Measurements from ENCODE around the gene MXI1. TPM values are rescaled to one million over a fixed set of nuclear protein-coding genes. Genes with fewer than 3 reads are reported as not detected.

Gene MXI1
- total RNA-seq, 4 donors from 2014 or later = 37.1 to 58.0 (median 47.8) TPM

GRCh38 chr10:110218632-110219031 is 11.2 kb downstream of the MXI1 start:
- Histone ChIP-seq H3K4me1 (peaks cover 0 to 56% (median 7%) of the 10 kb centered on the region in 4 donors), H3K27ac (no peak overlapping the region), H3K4me3 (no peak overlapping the region), H3K27me3 (no peaks in the 10 kb centered on the region), H3K36me3 (no peaks in the 10 kb centered on the region), H3K9me3 (no peaks in the 10 kb centered on the region)
- DNase-seq = no peak
- TF ChIP-seq CTCF (IDR thresholded peaks at IDR 0.05) (no peak), POLR2A (IDR thresholded peaks at IDR 0.05) (no peak)

- TF ChIP-seq CTCF (IDR thresholded peaks at IDR 0.05) (peak in 1 of 6 experiments; percentile 2), POLR2A (IDR thresholded peaks at IDR 0.05) (no peak)
Measured at GRCh38 chr10:110219884-110220283, 12.5 kb downstream of the MXI1 start.

GRCh38 chr10:110220398-110220797 is 13.0 kb downstream of the MXI1 start:
- H3K9me3 ChIP-seq = no peaks in the 10 kb centered on the region
- H3K36me3 ChIP-seq = no peaks in the 10 kb centered on the region
- H3K4me1 ChIP-seq = peaks cover 0 to 39% (median 7%) of the 10 kb centered on the region in 4 donors
- no peak overlapping the region for H3K4me3 ChIP-seq
- no peak for TF ChIP-seq CTCF (IDR thresholded peaks at IDR 0.05)
- no peak for TF ChIP-seq POLR2A (IDR thresholded peaks at IDR 0.05)
- H3K27me3 ChIP-seq = no peaks in the 10 kb centered on the region
- peak overlapping the region in 2 of 4 donors; percentile 44 to 75 for H3K27ac ChIP-seq
- no peak for DNase-seq

More at GRCh38 chr10:110219884-110220283, 12.5 kb downstream of the MXI1 start:
- no peaks in the 10 kb centered on the region for H3K27me3 ChIP-seq
- no peak overlapping the region for H3K4me3 ChIP-seq
- H3K4me1 ChIP-seq = peaks cover 0 to 44% (median 5%) of the 10 kb centered on the region in 4 donors
- no peak for DNase-seq
- no peaks in the 10 kb centered on the region for H3K9me3 ChIP-seq
- no peaks in the 10 kb centered on the region for H3K36me3 ChIP-seq
- H3K27ac ChIP-seq = peak overlapping the region in 2 of 4 donors; percentile 44 to 75

GRCh38 chr10:110221044-110221720 is 13.8 kb downstream of the MXI1 start:
- peak overlapping the region in 3 of 4 donors; percentile 13 to 75 (median 73) for H3K27ac ChIP-seq
- TF ChIP-seq POLR2A (IDR thresholded peaks at IDR 0.05) (no peak), CTCF (IDR thresholded peaks at IDR 0.05) (no peak)
- H3K27me3 ChIP-seq = no peaks in the 10 kb centered on the region
- peaks cover 0 to 31% (median 7%) of the 10 kb centered on the region in 4 donors for H3K4me1 ChIP-seq
- H3K36me3 ChIP-seq = no peaks in the 10 kb centered on the region
- peak overlapping the region in 3 of 4 donors; percentile 13 to 37 (median 32) for H3K4me3 ChIP-seq
- no peak for DNase-seq
- H3K9me3 ChIP-seq = no peaks in the 10 kb centered on the region

GRCh38 chr10:110221721-110222261 is 14.4 kb downstream of the MXI1 start:
- Histone ChIP-seq H3K27ac (peak overlapping the region in 3 of 4 donors; percentile 33 to 75 (median 73)), H3K36me3 (no peaks in the 10 kb centered on the region), H3K4me1 (peaks cover 0 to 26% (median 7%) of the 10 kb centered on the region in 4 donors), H3K27me3 (no peaks in the 10 kb centered on the region), H3K4me3 (peak overlapping the region; percentile 1 to 37 (median 22)), H3K9me3 (no peaks in the 10 kb centered on the region)
- peak; percentile 55 to 84 (median 61) for DNase-seq
- TF ChIP-seq POLR2A (IDR thresholded peaks at IDR 0.05) (no peak), CTCF (IDR thresholded peaks at IDR 0.05) (peak in 1 of 6 experiments; percentile 11)
